HCT116 (cell line): ENCODE results near the gene C10orf53.

Experiments
- JUND ChIP-seq: IDR thresholded peaks from 2 replicates; pipeline ENCODE4 v1.6.1; 2012
- TF ChIP-seq, protein P1 (sequence below), 3 experiments: fragments of 200-600 bp in 1 of 3; sonication (generic) in 1 of 3; IDR thresholded peaks in 2 of 3; conservative IDR thresholded peaks in 1 of 3; 2 replicates each; pipeline ENCODE4 v1.5.1; 2012 to 2017; ENCODE audit warnings: low read depth in 2 of 3, low read length in 2 of 3, antibody characterized with exemption in 1 of 3, borderline replicate concordance in 1 of 3, control low read depth in 1 of 3, mild to moderate bottlenecking in 1 of 3, mixed read lengths in 1 of 3, mixed run types in 1 of 3, moderate library complexity in 1 of 3; ENCODE audit not compliant: insufficient read depth in 1 of 3

DNA sequence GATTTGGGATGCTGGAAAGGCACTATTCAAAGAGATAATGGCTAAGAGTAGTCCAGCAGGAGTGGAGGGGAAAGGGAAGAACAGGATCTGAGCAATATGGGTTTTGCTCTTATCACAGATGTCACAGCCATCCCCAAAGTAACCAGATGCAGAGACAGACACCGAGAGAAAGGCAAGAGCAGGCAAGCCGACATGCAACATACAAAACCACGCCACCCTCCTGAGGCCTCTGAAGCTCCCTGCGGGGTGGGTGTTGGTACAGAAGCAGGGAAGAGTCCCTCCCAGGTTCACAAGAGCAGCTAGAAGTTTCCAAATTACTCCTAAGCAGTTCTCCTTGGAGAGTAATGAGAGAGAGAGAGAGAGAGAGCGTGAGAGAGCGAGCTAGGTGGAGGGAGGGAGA, 10.8 kb upstream of the C10orf53 start:
- TF ChIP-seq, protein P1, sequence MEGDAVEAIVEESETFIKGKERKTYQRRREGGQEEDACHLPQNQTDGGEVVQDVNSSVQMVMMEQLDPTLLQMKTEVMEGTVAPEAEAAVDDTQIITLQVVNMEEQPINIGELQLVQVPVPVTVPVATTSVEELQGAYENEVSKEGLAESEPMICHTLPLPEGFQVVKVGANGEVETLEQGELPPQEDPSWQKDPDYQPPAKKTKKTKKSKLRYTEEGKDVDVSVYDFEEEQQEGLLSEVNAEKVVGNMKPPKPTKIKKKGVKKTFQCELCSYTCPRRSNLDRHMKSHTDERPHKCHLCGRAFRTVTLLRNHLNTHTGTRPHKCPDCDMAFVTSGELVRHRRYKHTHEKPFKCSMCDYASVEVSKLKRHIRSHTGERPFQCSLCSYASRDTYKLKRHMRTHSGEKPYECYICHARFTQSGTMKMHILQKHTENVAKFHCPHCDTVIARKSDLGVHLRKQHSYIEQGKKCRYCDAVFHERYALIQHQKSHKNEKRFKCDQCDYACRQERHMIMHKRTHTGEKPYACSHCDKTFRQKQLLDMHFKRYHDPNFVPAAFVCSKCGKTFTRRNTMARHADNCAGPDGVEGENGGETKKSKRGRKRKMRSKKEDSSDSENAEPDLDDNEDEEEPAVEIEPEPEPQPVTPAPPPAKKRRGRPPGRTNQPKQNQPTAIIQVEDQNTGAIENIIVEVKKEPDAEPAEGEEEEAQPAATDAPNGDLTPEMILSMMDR (IDR thresholded peaks at IDR 0.05 in 2 of 3, conservative IDR thresholded peaks at IDR 0.05 in 1 of 3; ENCODE audit: borderline replicate concordance in 1 of 3, insufficient read depth in 1 of 3, low read depth in 2 of 3, low read length in 2 of 3) = no peak
- no peak for TF ChIP-seq JUND
